ENCODE results near the gene NUP210L.
A peak's percentile ranks its signal among the peaks of the same experiment; 100 is the strongest.

Gene NUP210L

DNA sequence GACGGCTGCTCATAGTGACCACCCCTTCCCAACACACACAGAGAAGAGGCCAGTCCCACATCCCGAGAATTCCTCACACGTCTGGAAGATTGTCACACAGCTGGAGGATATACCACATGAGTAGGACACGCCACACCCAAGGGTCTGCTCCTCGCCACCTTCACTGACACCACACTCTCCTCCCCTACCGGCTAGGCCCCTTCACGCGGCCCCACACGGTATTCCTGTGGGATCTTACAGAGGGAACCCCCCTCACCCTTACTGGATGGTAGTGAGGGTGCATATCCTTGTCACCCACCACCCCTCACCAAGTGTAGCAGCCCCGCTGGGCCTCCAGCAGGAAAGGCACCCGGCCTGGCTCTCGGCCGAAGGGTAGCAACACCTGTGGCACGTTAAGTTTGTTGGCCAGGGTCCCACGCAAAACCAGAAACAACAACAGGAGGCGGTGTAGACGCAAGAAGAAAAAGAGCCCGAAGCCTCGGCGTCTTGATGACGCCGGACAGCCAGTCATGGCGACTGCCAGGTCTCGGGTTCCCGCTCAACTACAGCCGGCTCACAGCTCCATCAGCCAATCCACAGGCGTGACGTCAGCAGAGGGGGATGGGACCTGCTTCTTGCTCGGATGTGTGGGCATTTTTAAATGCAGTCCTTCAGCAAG lies at the start of gene NUP210L:
Gene NUP210L, minus strand, starts transcription at position 540 of the 658 bp plus-strand sequence.
- DNase-seq, result no peak

DNA sequence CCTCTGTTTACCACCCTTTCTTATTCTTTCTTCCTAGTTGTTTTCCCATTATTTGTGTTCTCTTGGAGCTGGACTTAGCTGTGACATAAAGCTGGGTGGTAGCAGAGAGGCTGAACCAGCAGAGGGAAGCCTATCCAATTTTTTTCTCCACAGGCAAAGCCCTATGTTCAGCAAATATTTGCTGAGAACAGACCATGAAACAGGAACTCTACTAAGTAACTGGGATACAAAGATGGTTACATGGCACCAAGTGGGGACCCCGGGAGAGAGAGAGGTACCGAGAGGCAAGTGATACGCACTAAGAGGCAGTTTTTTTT lies 44.6 kb upstream of the NUP210L start:
- no peak for DNase-seq

DNA sequence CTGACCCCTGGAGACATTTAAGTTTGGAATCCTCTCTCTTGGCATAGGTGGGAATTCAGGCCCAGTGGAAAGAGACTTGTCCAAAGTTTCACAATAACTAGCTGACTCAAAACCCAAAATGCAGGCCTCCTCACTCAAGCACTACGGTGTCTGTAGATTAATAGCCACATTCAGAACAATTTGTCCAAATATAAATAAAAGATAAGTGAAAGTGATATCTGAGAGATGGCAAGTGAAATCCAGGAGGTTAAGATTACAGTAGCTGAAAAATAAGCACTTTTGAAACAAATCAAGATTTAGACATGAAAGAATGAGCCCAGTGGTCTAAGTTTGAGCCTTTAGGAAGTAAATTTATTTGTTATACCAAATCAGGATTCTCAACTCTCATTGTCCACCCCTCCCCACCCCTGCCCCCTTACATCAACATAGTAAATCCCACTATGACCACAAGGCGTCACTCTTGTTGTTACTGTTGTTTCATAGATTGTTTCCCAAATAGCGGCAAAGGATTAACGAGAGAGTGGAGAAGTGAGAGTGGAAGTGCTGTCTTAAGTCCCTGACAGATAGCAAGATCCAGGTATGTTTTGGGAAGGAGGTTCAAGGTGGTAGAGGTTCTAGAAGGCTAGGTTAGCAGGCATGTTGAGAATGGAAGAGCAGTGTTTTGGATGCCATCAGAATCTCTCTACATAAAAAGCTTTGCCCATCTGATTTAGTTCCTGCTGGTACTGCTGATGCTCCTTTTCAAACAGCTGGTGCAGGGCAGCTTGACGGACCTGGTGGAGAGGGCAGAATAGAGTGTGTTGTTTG lies 44.1 kb upstream of the NUP210L start:
- DNase-seq, result no peak

DNA sequence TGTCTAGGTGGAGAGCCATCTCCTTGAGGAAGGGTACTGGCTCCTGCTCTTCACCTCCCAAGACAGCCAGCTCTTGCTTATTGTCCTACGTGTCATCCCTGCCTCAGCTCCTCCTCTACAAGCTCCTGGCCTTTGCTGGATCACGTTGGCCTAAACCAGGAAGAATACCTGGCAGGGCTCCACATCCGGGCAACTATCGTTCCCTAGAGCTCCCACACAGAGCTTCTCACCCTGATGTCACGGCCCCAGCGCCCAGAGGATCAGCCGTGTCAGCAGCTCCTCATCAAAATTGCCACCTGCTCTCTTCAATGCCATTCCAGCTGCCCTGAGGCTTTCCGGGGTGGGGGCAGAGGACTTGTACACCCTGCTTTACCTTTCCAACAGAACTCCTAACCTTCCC lies 38.9 kb upstream of the NUP210L start:
- no peak for DNase-seq

DNA sequence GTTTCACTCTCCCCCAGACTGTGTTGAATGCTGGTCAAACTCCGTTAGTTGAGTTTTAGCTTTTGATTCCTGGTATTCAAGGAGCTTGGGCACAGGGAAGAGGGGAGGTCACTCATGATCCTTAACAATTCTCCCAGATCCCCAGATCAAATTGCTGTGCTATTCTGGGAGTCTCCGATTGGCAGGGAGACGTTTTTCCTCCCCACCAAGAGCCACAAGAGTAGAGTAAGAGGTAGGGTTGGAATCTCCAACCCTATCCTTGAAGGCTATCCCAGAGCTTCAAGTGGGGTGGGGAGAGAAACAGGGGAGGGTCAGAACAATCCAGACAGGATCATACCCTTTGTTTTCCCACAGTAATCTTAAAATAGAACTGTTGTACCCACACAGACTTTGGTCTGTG lies 37.6 kb upstream of the NUP210L start:
- no peak for DNase-seq

- DNase-seq, result no peak
Observed at GRCh38 chr1:154191990-154192461, 37.2 kb upstream of the NUP210L start, which contains the start of gene TPM3. Gene TPM3 (minus strand): TSS chr1:154192100. CDS start chr1:154192018, 82 bp downstream.

GRCh38 chr1:154190550-154190949 lies 35.7 kb upstream of the NUP210L start:
- no peak for DNase-seq

- no peak for DNase-seq
Observed at GRCh38 chr1:154186852-154187501, 32.1 kb upstream of the NUP210L start.

GRCh38 chr1:154186177-154186576 lies 31.3 kb upstream of the NUP210L start:
- peak; percentile 25 for DNase-seq

GRCh38 chr1:154183046-154183915 lies 28.4 kb upstream of the NUP210L start:
- peak; percentile 90 for DNase-seq

GRCh38 chr1:154182344-154183045 lies 27.6 kb upstream of the NUP210L start:
- no peak for DNase-seq

DNA sequence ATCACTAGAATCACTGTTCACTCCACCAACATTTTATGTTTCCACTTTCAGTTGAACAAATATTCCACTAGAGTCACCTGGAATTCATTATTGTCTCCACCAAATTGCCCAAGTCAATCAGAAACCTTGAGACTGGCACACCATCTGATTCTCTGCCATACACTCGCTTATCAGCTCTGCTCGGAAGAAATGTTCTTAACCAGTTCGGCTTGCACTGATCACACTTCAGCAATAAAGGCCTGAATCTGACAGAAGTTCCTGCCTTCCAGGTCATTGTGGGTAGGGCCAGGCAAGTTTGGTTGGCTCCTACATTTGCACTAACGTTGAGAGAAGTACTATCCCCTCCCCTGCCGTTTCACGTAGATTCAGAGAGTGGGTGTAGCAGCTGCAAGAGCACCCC lies 27.1 kb upstream of the NUP210L start:
- no peak for DNase-seq

GRCh38 chr1:154179946-154180687 lies 25.2 kb upstream of the NUP210L start:
- no peak for DNase-seq

GRCh38 chr1:154178911-154179811 lies 24.3 kb upstream of the NUP210L start:
- DNase-seq, result no peak

DNA sequence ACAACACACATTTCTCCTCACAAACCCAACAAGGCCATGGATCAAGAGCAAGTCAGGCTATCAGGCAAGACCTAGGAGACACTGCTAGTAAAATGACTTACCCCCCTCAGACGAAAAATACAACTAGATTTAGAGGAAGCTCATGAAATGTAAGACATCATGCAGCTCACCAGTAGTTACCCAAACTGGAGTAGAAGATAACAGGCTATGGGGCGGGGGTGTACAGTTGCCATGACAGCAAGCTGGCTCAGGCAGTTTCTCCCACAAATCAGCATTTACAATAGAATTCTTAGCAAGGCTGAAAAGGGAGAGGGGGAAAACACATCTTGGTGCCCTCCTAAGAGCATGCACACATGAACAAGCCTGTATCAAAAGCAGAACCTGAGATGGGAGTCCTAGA lies 23.1 kb upstream of the NUP210L start:
- no peak for DNase-seq

DNA sequence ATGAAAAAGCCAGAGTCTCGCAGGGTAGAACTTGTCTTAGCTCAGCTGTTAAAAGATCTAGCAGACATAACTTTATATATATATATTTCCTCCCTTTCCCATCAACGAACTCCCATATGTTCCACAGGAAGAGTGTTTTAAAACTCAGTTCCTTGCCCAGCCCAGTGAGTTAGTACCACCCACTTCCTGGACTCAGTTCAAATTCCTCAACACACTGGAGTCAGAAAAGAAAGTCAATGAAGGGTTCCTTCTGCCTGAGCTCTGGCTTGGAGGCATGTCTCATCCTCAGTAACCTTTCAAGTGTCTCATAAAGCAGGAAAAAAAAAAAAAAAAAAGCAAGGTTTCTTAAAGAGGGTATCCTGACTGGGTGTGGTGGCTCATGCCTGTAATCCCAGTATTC lies 21.5 kb upstream of the NUP210L start:
- DNase-seq, result no peak

DNA sequence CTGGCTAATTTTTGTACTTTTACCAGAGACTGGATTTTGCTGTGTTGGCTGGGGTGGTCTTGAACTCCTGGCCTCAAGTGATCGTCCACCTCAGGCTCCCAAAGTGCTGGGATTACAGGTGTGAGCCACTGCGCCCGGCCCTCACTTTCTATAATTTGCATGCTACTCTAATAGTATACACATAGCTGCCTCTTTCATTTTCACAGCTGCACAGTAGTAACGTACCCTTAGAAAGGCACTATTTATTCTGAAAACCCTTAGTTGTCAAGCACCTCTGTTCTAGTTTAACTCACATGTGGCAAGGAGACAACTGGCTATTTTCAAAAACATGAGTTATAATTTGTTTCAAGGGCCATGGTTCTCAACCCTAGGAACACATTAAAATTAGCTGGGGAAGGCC lies 19.8 kb upstream of the NUP210L start:
- DNase-seq, result no peak

DNA sequence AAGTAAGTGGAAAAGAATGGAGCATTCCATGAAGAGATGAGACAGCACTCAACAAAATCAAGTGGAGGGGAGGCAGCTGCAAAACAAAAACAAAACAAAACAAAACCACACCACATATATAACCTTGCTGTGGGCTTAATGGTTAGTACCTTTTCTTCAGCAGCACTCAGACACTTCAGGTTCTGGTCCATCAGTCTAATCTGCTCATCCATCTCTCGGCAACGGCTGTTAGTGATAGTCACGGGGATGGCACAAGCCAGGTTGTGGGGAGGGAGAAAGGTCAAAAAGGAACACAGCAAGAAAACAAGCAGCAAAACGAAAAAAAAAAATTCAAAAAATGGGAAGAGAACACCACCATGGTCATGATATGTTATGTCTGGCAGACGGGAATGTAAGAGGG lies 17.0 kb upstream of the NUP210L start:
- DNase-seq, result no peak

DNA sequence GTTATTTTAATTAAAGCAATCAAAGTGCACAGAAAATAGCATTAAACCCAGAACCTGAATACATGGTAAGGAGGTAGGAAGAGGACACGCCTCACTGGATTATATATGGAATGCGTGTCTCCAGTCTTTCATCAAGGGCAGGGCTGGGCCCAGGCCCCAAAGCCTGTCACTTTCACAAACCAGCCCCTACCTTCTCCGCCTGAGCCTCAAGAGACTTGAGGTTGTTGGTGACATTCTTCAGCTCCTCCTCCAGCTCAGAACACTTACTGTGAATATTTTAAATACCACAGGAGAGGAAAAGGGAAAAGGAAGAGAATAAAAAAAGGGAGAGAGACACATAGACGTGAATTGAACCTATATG lies 16.3 kb upstream of the NUP210L start:
- DNase-seq, result no peak

- DNase-seq, result no peak
Observed at GRCh38 chr1:154170547-154171222, 15.8 kb upstream of the NUP210L start.

Measured in NCI-H1417 treated with DMSO at 0.1 percent for 48 hours (cell line).